SK-N-SH treated with all-trans-retinoic acid at 6 μM for 48 hours (cell line): ENCODE results near the gene CEACAM4.

ENCODE experiments used
- ATAC-seq: fragments of 200-7000 bp; cut with Tn5 transposase; 3 replicates; pipeline ENCODE4 v1.9.1; 2020; ENCODE audit warnings: mild to moderate bottlenecking, moderate library complexity
- ARNTL ChIP-seq: fragments of 450-650 bp; formaldehyde crosslinking; IDR thresholded peaks from 2 replicates; pipeline ENCODE4 v1.5.0; 2020; ENCODE audit warnings: low read depth, mild to moderate bottlenecking, moderate library complexity, borderline replicate concordance
- BACH2 ChIP-seq: fragments of 250-450 bp; sonication (Bioruptor Pico); IDR thresholded peaks from 2 replicates; pipeline ENCODE4 v1.9.0; 2021; ENCODE audit warnings: mild to moderate bottlenecking, borderline replicate concordance
- CSDC2 ChIP-seq: fragments of 250-450 bp; sonication (Bioruptor Pico); IDR thresholded peaks from 2 replicates; pipeline ENCODE4 v1.5.0; 2020; ENCODE audit warnings: mild to moderate bottlenecking, moderate library complexity
- ESRRG ChIP-seq: fragments of 250-450 bp; sonication (Bioruptor Pico); IDR thresholded peaks from 2 replicates; pipeline ENCODE4 v1.6.1; 2021; ENCODE audit warnings: mild to moderate bottlenecking
- OSR1 ChIP-seq: fragments of 250-450 bp; sonication (Bioruptor Pico); IDR thresholded peaks from 2 replicates; pipeline ENCODE4 v1.8.0; 2022; ENCODE audit warnings: moderate library complexity, mild to moderate bottlenecking, inconsistent platforms
- POU6F1 ChIP-seq: fragments of 250-450 bp; sonication (Bioruptor Pico); IDR thresholded peaks from 2 replicates; pipeline ENCODE4 v1.8.0; 2021; ENCODE audit warnings: low read depth, mild to moderate bottlenecking, moderate library complexity, borderline replicate concordance
- SNAI2 ChIP-seq: fragments of 250-450 bp; sonication (Bioruptor Pico); IDR thresholded peaks from 2 replicates; pipeline ENCODE4 v1.5.0; 2020; ENCODE audit warnings: mild to moderate bottlenecking, moderate library complexity
- TCF4 ChIP-seq: fragments of 250-450 bp; sonication (Bioruptor Pico); IDR thresholded peaks from 2 replicates; pipeline ENCODE4 v1.8.0; 2021; ENCODE audit warnings: mild to moderate bottlenecking, moderate library complexity, borderline replicate concordance
- TOX ChIP-seq: fragments of 250-450 bp; sonication (Bioruptor Pico); IDR thresholded peaks from 2 replicates; pipeline ENCODE4 v1.8.0; 2021; ENCODE audit warnings: mild to moderate bottlenecking, moderate library complexity, borderline replicate concordance
- ZC3H10 ChIP-seq: fragments of 250-450 bp; sonication (Bioruptor Pico); IDR thresholded peaks from 2 replicates; pipeline ENCODE4 v1.5.1; 2021; ENCODE audit warnings: mild to moderate bottlenecking, moderate library complexity
- ZNF565 ChIP-seq: fragments of 450-650 bp; formaldehyde crosslinking; conservative IDR thresholded peaks from 2 replicates; pipeline ENCODE4 v1.5.0; 2020; ENCODE audit warnings: low read depth, mild to moderate bottlenecking, moderate library complexity
- ZNF70 ChIP-seq: fragments of 450-650 bp; formaldehyde crosslinking; IDR thresholded peaks from 2 replicates; pipeline ENCODE4 v1.5.0; 2020; ENCODE audit warnings: mild to moderate bottlenecking, moderate library complexity
- ZNF8 ChIP-seq: fragments of 450-650 bp; formaldehyde crosslinking; IDR thresholded peaks from 2 replicates; pipeline ENCODE4 v1.5.0; 2020; ENCODE audit warnings: mild to moderate bottlenecking, moderate library complexity
- TF ChIP-seq, protein P1 (sequence below): fragments of 250-450 bp; sonication (Bioruptor Pico); IDR thresholded peaks from 2 replicates; pipeline ENCODE4 v1.5.0; 2020; ENCODE audit warnings: mild to moderate bottlenecking, moderate library complexity
- TF ChIP-seq, protein P2 (sequence below): fragments of 250-450 bp; sonication (Bioruptor Pico); IDR thresholded peaks from 2 replicates; pipeline ENCODE4 v1.5.1; 2020; ENCODE audit warnings: low read depth, mild to moderate bottlenecking, moderate library complexity
- TF ChIP-seq, protein P3 (sequence below): fragments of 250-450 bp; sonication (Bioruptor Pico); IDR thresholded peaks from 2 replicates; pipeline ENCODE4 v1.8.0; 2020; ENCODE audit warnings: mild to moderate bottlenecking, moderate library complexity, borderline replicate concordance

CEACAM4 gene

DNA sequence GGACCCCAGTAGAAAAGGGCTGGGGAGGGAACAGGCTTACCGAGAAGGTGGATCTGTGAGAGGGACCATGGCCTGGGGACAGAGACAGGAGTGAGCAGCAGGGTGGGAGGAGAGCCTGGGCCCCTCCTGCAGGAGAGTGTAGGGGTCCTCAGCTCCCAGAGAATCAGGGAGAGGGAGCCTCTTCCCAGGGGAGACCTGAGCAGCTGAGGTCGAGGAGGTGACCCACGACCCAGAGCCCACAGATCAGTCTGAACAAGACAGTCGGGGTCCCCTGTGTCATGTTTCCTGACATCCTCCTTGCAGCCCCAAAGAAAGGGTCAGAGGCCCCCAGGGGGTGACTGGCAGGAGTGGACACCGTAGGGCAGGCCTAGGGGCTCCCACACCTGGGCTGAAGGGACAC is 6.7 kb downstream of the CEACAM4 start (continued):
- TF ChIP-seq, protein P1, sequence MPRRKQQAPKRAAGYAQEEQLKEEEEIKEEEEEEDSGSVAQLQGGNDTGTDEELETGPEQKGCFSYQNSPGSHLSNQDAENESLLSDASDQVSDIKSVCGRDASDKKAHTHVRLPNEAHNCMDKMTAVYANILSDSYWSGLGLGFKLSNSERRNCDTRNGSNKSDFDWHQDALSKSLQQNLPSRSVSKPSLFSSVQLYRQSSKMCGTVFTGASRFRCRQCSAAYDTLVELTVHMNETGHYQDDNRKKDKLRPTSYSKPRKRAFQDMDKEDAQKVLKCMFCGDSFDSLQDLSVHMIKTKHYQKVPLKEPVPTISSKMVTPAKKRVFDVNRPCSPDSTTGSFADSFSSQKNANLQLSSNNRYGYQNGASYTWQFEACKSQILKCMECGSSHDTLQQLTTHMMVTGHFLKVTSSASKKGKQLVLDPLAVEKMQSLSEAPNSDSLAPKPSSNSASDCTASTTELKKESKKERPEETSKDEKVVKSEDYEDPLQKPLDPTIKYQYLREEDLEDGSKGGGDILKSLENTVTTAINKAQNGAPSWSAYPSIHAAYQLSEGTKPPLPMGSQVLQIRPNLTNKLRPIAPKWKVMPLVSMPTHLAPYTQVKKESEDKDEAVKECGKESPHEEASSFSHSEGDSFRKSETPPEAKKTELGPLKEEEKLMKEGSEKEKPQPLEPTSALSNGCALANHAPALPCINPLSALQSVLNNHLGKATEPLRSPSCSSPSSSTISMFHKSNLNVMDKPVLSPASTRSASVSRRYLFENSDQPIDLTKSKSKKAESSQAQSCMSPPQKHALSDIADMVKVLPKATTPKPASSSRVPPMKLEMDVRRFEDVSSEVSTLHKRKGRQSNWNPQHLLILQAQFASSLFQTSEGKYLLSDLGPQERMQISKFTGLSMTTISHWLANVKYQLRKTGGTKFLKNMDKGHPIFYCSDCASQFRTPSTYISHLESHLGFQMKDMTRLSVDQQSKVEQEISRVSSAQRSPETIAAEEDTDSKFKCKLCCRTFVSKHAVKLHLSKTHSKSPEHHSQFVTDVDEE (CRISPR knock-in tag), result no peak
- TF ChIP-seq TCF4, result no peak
- TF ChIP-seq ARNTL (CRISPR knock-in tag), result no peak
- no peak for TF ChIP-seq ZNF70
- TF ChIP-seq ZNF565, result no peak

DNA sequence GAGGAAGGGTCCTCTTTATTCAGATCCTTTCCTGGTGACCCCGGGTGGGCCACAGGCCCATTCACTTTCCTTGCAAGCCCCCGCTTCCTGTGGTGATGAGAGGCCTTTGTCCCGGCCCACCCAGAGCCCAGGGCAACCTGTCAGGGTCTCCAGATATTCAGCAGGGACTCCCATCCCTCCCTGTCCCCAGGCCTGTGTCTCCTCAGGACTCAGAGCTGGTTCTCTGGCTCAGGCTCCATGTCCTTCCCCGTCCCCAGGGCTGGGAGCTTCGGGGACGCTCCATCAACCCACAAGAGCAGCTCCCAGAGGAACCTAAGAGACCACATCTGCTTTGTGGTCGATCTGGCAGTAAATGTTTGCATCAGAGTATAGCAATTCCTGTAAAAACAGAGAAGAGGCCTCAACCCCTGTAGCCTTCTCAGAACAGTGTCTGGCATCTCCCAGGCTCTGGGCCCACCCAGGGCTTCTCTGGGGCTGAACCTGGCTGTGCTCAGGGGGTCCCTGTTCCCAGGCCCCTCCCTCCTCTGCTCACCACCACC is 7.8 kb downstream of the CEACAM4 start:
- no peak for TF ChIP-seq CSDC2 (CRISPR knock-in tag)
- TF ChIP-seq, all 23 proteins: peak for 0
- ATAC-seq, result no peak

GRCh38 chr19:41617941-41618730 is 8.7 kb downstream of the CEACAM4 start:
- TF ChIP-seq, protein P1 (CRISPR knock-in tag), result no peak
- TF ChIP-seq BACH2 (CRISPR knock-in tag), result no peak
- TF ChIP-seq ZC3H10 (CRISPR knock-in tag), result no peak
- TF ChIP-seq, protein P2, sequence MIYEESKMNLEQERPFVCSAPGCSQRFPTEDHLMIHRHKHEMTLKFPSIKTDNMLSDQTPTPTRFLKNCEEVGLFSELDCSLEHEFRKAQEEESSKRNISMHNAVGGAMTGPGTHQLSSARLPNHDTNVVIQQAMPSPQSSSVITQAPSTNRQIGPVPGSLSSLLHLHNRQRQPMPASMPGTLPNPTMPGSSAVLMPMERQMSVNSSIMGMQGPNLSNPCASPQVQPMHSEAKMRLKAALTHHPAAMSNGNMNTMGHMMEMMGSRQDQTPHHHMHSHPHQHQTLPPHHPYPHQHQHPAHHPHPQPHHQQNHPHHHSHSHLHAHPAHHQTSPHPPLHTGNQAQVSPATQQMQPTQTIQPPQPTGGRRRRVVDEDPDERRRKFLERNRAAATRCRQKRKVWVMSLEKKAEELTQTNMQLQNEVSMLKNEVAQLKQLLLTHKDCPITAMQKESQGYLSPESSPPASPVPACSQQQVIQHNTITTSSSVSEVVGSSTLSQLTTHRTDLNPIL, result no peak
- TF ChIP-seq POU6F1 (CRISPR knock-in tag), result no peak
- no peak for TF ChIP-seq OSR1 (CRISPR knock-in tag)
- no peak for TF ChIP-seq CSDC2 (CRISPR knock-in tag)
- no peak for TF ChIP-seq TCF4
- no peak for TF ChIP-seq ARNTL (CRISPR knock-in tag)
- TF ChIP-seq ESRRG, result no peak
- no peak for TF ChIP-seq TOX (CRISPR knock-in tag)
- TF ChIP-seq, protein P3, sequence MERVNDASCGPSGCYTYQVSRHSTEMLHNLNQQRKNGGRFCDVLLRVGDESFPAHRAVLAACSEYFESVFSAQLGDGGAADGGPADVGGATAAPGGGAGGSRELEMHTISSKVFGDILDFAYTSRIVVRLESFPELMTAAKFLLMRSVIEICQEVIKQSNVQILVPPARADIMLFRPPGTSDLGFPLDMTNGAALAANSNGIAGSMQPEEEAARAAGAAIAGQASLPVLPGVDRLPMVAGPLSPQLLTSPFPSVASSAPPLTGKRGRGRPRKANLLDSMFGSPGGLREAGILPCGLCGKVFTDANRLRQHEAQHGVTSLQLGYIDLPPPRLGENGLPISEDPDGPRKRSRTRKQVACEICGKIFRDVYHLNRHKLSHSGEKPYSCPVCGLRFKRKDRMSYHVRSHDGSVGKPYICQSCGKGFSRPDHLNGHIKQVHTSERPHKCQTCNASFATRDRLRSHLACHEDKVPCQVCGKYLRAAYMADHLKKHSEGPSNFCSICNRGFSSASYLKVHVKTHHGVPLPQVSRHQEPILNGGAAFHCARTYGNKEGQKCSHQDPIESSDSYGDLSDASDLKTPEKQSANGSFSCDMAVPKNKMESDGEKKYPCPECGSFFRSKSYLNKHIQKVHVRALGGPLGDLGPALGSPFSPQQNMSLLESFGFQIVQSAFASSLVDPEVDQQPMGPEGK, result no peak
- no peak for TF ChIP-seq ZNF8
- no peak for TF ChIP-seq SNAI2 (CRISPR knock-in tag)

More at GRCh38 chr19:41617941-41618730, 8.7 kb downstream of the CEACAM4 start:
- no peak for ATAC-seq
